Stomach (tissue), 4 donors: ENCODE results near the gene GMCL2.

Experiments used
- CTCF ChIP-seq, 7 experiments: fragments of 450-650 bp in 4 of 7; fragments of 200-600 bp in 3 of 7; sonication (generic) in 3 of 7; IDR thresholded peaks; one replicate each; pipeline ENCODE4 v1.5.1; 2016 to 2019; ENCODE audit warnings: antibody characterized with exemption in 7 of 7, control low read depth in 2 of 7, mild to moderate bottlenecking in 1 of 7
- POLR2A ChIP-seq, 4 donors: fragments of 450-650 bp; IDR thresholded peaks; one replicate each; pipeline ENCODE4 v1.6.1; 2016; ENCODE audit warnings: antibody characterized with exemption in 4 of 4, control low read depth in 2 of 4, mild to moderate bottlenecking in 1 of 4, moderate library complexity in 1 of 4
- POLR2AphosphoS5 ChIP-seq, 3 donors: sonication (generic); formaldehyde crosslinking; IDR thresholded peaks; one replicate each; pipeline ENCODE4 v1.6.1; 2016; ENCODE audit warnings: antibody characterized with exemption in 3 of 3

GRCh38 chr5:178201221-178201926, 14.2 kb upstream of the GMCL2 start:
- TF ChIP-seq CTCF (IDR thresholded peaks at IDR 0.05) (no peak), POLR2A (IDR thresholded peaks at IDR 0.05) (no peak), POLR2AphosphoS5 (IDR thresholded peaks at IDR 0.05) (no peak)
